ENCODE data around the gene VILL. TPM values are rescaled to one million over a fixed set of nuclear protein-coding genes. Genes with fewer than 3 reads are reported as not detected.

VILL gene
- total RNA-seq, 1 experiment from 2014 or later: 1.2 TPM

GRCh38 chr3:37968199-37968598 is 22.4 kb upstream of the VILL start:
- TF ChIP-seq ELF1 (IDR thresholded peaks at IDR 0.05; ENCODE audit: borderline replicate concordance, low read depth) (no peak), POLR2A (IDR thresholded peaks at IDR 0.05; ENCODE audit: borderline replicate concordance, extremely low read depth, insufficient read depth, insufficient read length) (no peak), REST (IDR thresholded peaks at IDR 0.05; ENCODE audit: low read depth) (no peak), SRF (IDR thresholded peaks at IDR 0.05; ENCODE audit: low read depth) (no peak), ATF3 (IDR thresholded peaks at IDR 0.05) (no peak), YY1 (IDR thresholded peaks at IDR 0.05; ENCODE audit: extremely low read depth, insufficient replicate concordance, low read depth, low read length) (no peak), EZH2 (IDR thresholded peaks at IDR 0.05) (no peak), ZFX (IDR thresholded peaks at IDR 0.05) (no peak), SP1 (IDR thresholded peaks at IDR 0.05; ENCODE audit: low read depth) (no peak), RAD21 (IDR thresholded peaks at IDR 0.05; ENCODE audit: low read depth) (no peak), EZH2phosphoT487 (IDR thresholded peaks at IDR 0.05; ENCODE audit: borderline replicate concordance) (no peak), SIN3A (IDR thresholded peaks at IDR 0.05; ENCODE audit: low read depth) (no peak), TCF7L2 (IDR thresholded peaks at IDR 0.05; ENCODE audit: borderline replicate concordance, extremely low read depth, insufficient read depth, insufficient read length) (no peak), MAX (IDR thresholded peaks at IDR 0.05) (no peak), ZNF274 (IDR thresholded peaks at IDR 0.05; ENCODE audit: low read depth, low read length) (no peak), CBX3 (IDR thresholded peaks at IDR 0.05; ENCODE audit: low read depth) (no peak)
- no TSS peak for BruUV-seq (replicated peaks)
- H3K27me3 ChIP-seq (ENCODE audit: insufficient read depth, low read length): no peaks in the 10 kb centered on the region
- 0 out of 2 replicates have a peak, but pooled peaks cover 5% of the 10 kb centered on the region for H4K20me1 ChIP-seq (ENCODE audit: insufficient read depth)
- H3K4me1 ChIP-seq (ENCODE audit: control insufficient read depth in 1 of 2, insufficient read depth in 2 of 2, low read length in 2 of 2): no peaks in the 10 kb centered on the region
- ATAC-seq (no peak), DNase-seq (ENCODE audit: low read depth, low spot score) (no peak)
- H3K36me3 ChIP-seq (ENCODE audit: control insufficient read depth in 1 of 2, insufficient read depth in 2 of 2, low read length in 2 of 2): no peaks in the 10 kb centered on the region
- no peaks in the 10 kb centered on the region for H3K9me3 ChIP-seq (ENCODE audit: control insufficient read depth in 1 of 2, insufficient read depth in 1 of 2, low read depth in 1 of 2, low read length in 2 of 2)
- H3K4me3 ChIP-seq (replicated peaks in 1 of 2; ENCODE audit: low read depth in 1 of 2, low read length in 2 of 2): no peak overlapping the region
- intact Hi-C loops (cut with micrococcal nuclease): no loop called here
- ChIA-PET POLR2A (interaction anchor here (1.3 kb wide), 1 partner anchor 105 kb away, joined by 3 read pairs; no protein-coding TSS in a partner anchor), CTCF (interaction anchor here (0.8 to 4.3 kb wide), 10 partner anchors 12 to 694 kb away, joined by 3 to 72 read pairs (median 4); no protein-coding TSS in a partner anchor), RAD21 (ENCODE audit: low non-redundant PET in 1 of 2, low total read pairs in 2 of 2, uncharacterized antibody in 2 of 2, unreplicated experiment in 2 of 2) (interaction anchor here (1.5 to 2.2 kb wide), 3 partner anchors 104 to 113 kb away, joined by 3 to 28 read pairs (median 20); no protein-coding TSS in a partner anchor)
- no peak overlapping the region for H3K4me2 ChIP-seq (ENCODE audit: low read length)
- no peak overlapping the region for H3K27ac ChIP-seq (ENCODE audit: low read depth, low read length)
- H3K9ac ChIP-seq (ENCODE audit: low read length): no peak overlapping the region
- no peaks in the 10 kb centered on the region for H3K79me2 ChIP-seq (ENCODE audit: insufficient read depth, low read length)
- no peaks in the 10 kb centered on the region for H3K9me2 ChIP-seq (ENCODE audit: insufficient read depth)
- H2AFZ ChIP-seq (ENCODE audit: low read depth, low read length, poor library complexity, severe bottlenecking): no peak overlapping the region
